SK-N-SH (cell line): ENCODE measurements around the gene TUT4.

Source experiments
- CHD2 ChIP-seq: fragments of 150-350 bp; IDR thresholded peaks from 2 replicates; pipeline ENCODE4 v1.6.1; 2018; ENCODE audit warnings: low read length; ENCODE audit not compliant: partially characterized antibody
- JUND ChIP-seq: IDR thresholded peaks from 2 replicates; pipeline ENCODE4 v1.4.0; 2012
- RXRA ChIP-seq: IDR thresholded peaks from 2 replicates; pipeline ENCODE4 v1.4.0; 2012; ENCODE audit warnings: low read depth, mild to moderate bottlenecking, borderline replicate concordance
- USF2 ChIP-seq: fragments of 150-350 bp; IDR thresholded peaks from 2 replicates; pipeline ENCODE4 v1.6.1; 2017; ENCODE audit warnings: antibody characterized with exemption, low read length, low read depth, borderline replicate concordance
- TF ChIP-seq, protein P1 (sequence below): fragments of 200-600 bp; sonication (generic); IDR thresholded peaks from 2 replicates; pipeline ENCODE4 v1.6.1; 2017; ENCODE audit warnings: antibody characterized with exemption, mild to moderate bottlenecking, moderate library complexity

DNA sequence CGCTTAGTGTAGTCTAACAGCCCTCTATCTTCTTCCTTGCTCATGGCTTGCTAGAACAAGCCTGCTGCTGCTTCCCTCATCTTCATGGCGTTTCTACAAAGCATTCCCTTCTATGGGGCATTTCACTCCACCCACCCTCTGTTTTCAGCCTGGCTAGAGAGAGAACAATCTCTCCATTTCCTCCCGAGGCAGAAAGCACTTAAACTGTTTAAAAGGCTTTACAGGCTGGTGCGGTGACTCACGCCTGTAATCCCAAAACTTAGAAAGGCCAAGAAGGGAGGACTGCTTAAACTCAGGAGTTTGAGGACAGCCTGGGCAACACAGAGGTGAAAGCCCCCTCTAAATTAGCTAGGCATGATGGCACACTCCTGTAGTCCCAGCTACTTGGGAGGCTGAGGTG, 166.4 kb downstream of the TUT4 start:
- TF ChIP-seq USF2 (no peak), JUND (no peak), RXRA (no peak), CHD2 (no peak)
- TF ChIP-seq, protein P1, sequence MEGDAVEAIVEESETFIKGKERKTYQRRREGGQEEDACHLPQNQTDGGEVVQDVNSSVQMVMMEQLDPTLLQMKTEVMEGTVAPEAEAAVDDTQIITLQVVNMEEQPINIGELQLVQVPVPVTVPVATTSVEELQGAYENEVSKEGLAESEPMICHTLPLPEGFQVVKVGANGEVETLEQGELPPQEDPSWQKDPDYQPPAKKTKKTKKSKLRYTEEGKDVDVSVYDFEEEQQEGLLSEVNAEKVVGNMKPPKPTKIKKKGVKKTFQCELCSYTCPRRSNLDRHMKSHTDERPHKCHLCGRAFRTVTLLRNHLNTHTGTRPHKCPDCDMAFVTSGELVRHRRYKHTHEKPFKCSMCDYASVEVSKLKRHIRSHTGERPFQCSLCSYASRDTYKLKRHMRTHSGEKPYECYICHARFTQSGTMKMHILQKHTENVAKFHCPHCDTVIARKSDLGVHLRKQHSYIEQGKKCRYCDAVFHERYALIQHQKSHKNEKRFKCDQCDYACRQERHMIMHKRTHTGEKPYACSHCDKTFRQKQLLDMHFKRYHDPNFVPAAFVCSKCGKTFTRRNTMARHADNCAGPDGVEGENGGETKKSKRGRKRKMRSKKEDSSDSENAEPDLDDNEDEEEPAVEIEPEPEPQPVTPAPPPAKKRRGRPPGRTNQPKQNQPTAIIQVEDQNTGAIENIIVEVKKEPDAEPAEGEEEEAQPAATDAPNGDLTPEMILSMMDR = no peak
